Measurements from ENCODE around the gene CNTLN. TPM values are rescaled to one million over a fixed set of nuclear protein-coding genes. Genes with fewer than 3 reads are reported as not detected.

The CNTLN gene
- total and polyA plus RNA-seq, 2 of the 13 experiments (the other 11 are each of a cell fraction or from before 2014, with no cell fraction given): 1.5 to 5.7 TPM

- Histone ChIP-seq H3K4me3 (replicated peaks in 1 of 3; ENCODE audit: insufficient read depth in 1 of 3, low read depth in 2 of 3, low read length in 3 of 3) (no peak overlapping the region), H3K27me3 (ENCODE audit: control insufficient read depth in 1 of 2, insufficient read depth in 2 of 2, low read length in 2 of 2) (no peaks in the 10 kb centered on the region), H3K4me1 (ENCODE audit: insufficient read depth, low read length) (peaks cover 7% of the 10 kb centered on the region), H3K9me3 (ENCODE audit: low read length) (peaks cover 5% of the 10 kb centered on the region; the same call in 1 of the 2 replicates), H3K27ac (ENCODE audit: extremely low read length, insufficient read depth, low read length) (no peak overlapping the region), H3K79me2 (ENCODE audit: insufficient read depth, low read length) (no peaks in the 10 kb centered on the region), H2AFZ (ENCODE audit: low read length) (no peak overlapping the region), H3K9ac (ENCODE audit: insufficient read depth, low read depth, low read length) (no peak overlapping the region), H3K36me3 (replicated peaks in 1 of 2; ENCODE audit: control insufficient read depth in 1 of 2, insufficient read depth in 2 of 2, low read length in 2 of 2) (no peaks in the 10 kb centered on the region), H3K4me2 (ENCODE audit: low read depth, low read length) (no peak overlapping the region), H4K20me1 (ENCODE audit: insufficient read depth, low read length) (no peaks in the 10 kb centered on the region)
- POLR2A ChIA-PET: no interaction called here
- WGBS (ENCODE audit: low lambda C conversion rate): 39% methylated on average over 2 of the region's 2 CpGs
- FAIRE-seq: no peak
- CTCF ChIA-PET (ENCODE audit: low intra/inter-chr PET ratio, low total read pairs): no interaction called here
- in situ Hi-C loops (cut with HindIII; ENCODE audit: extremely low pct_ligation_motif_present, low pct_unique_long_range_greater_than_20kb): loop anchor here (25.0 kb wide), 1 partner anchor 341 kb away; no protein-coding TSS in a partner anchor
- no peak for ATAC-seq
- intact Hi-C loops (cut with micrococcal nuclease; ENCODE audit: unreplicated experiment): no loop called here
- DNase-seq (ENCODE audit: low spot score): no peak
- no peak for TF ChIP-seq PRDM4 (CRISPR knock-in tag; IDR thresholded peaks at IDR 0.05; ENCODE audit: borderline replicate concordance)
- TF ChIP-seq ZEB1 (IDR thresholded peaks at IDR 0.05; ENCODE audit: insufficient replicate concordance, low read depth): no peak
- TF ChIP-seq ELF4 (CRISPR knock-in tag; IDR thresholded peaks at IDR 0.05; ENCODE audit: borderline replicate concordance): no peak
- no peak for TF ChIP-seq ATF6 (CRISPR knock-in tag; conservative IDR thresholded peaks at IDR 0.05)
- no peak for TF ChIP-seq MED8 (CRISPR knock-in tag; IDR thresholded peaks at IDR 0.05; ENCODE audit: insufficient replicate concordance)
- no peak for TF ChIP-seq ZNF274 (CRISPR knock-in tag; IDR thresholded peaks at IDR 0.05)
- no peak for TF ChIP-seq SMAD1 (CRISPR knock-in tag; IDR thresholded peaks at IDR 0.05; ENCODE audit: borderline replicate concordance, low read depth)
- no peak for TF ChIP-seq NCOR1 (IDR thresholded peaks at IDR 0.05; ENCODE audit: borderline replicate concordance, low read length)
- no peak for TF ChIP-seq TBX2 (CRISPR knock-in tag; IDR thresholded peaks at IDR 0.05; ENCODE audit: borderline replicate concordance)
- no peak for TF ChIP-seq GRHL1 (CRISPR knock-in tag; conservative IDR thresholded peaks at IDR 0.05)
- TF ChIP-seq BRD4 (CRISPR knock-in tag; IDR thresholded peaks at IDR 0.05): no peak
- no peak for TF ChIP-seq ZNF512 (CRISPR knock-in tag; IDR thresholded peaks at IDR 0.05)
- no peak for TF ChIP-seq TGIF2 (CRISPR knock-in tag; IDR thresholded peaks at IDR 0.05)
- BruUV-seq (replicated peaks): no TSS peak
Measured at GRCh38 chr9:17121264-17121663, 13.6 kb upstream of the CNTLN start.
